ENCODE measurements around the gene BTBD17. TPM values are rescaled to one million over a fixed set of nuclear protein-coding genes. Genes with fewer than 3 reads are reported as not detected.
A peak's percentile ranks its signal among the peaks of the same experiment; 100 is the strongest.

Gene BTBD17
- total RNA-seq, 2 donors from 2014 or later, result 1.0 TPM; not detected in 1

DNA sequence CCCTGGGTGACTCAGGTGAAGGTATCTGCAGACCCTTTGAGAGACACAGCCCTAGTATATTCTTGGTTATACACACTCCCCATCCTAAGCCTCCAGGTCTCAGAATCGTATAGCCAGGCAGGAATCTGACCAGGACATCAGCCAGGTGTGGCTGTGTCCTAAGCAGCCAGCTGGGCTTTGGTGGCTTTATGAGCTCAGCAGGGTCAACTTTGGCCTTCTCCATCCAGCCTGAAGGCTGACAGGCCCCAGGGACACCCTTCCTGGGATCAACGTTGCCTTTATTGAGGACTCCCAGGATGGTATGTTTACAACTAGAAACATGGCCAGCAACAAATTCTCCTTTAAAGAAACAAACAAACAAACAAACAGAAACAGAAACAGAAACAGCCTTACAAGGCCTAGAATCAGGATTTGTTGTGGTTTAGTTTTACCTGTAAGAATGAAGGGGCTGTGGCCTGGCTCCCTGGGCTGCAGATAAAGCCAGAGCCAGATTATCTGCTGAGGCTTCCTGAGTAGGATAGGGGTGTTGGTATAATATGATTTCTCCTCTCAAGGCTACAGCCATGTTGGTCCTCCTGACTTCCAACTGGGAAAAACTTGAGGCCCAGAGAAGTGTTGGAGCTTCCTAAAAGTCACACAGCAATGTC, 27.2 kb downstream of the BTBD17 start:
- Histone ChIP-seq H3K4me3 (no peak overlapping the region), H3K36me3 (replicated peaks in 1 of 2; ENCODE audit: insufficient read depth in 1 of 2, low read depth in 2 of 2) (no peaks in the 10 kb centered on the region), H3K9me3 (no peaks in the 10 kb centered on the region), H3K27ac (no peak overlapping the region), H3K4me1 (no peaks in the 10 kb centered on the region), H3K27me3 (no peaks in the 10 kb centered on the region)
- WGBS, 2 donors, result 70 to 81% methylated on average over 2 of the region's 2 CpGs
- ATAC-seq (no peak), DNase-seq (no peak)
- TF ChIP-seq CTCF (IDR thresholded peaks at IDR 0.05), result no peak
- intact Hi-C loops (cut with DNase I), result no loop called here

DNA sequence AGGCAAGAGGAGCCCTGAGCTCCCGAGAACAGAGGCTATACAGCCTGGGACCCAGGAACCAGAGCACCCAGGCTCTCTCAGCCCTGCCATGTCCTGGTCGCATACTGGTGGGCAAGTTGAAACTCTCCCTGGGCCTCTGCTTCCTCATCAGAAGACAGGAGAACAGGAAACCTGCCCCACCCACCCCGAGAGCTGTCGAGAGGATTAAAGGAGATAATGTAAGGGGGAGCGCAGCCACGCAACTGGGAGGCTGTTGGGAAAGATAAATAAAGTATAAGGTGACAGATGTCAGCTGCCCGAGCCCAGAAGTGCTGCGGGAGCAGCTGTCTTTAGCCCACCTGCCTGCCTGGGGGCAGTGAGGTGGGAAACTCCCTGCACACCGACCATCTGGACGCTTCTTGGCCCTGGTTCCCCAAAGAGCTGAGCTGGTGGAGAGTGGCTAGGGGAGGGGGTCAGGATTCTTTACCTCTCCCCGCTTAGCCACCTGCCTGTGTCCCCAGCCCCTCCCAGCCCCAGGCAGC, 28.8 kb downstream of the BTBD17 start:
- WGBS, 2 donors, result 48 to 52% methylated on average over 10 to 11 of the region's 11 CpGs
- Histone ChIP-seq H3K4me3 (no peak overlapping the region), H3K9me3 (no peaks in the 10 kb centered on the region), H3K27ac (no peak overlapping the region), H3K36me3 (replicated peaks in 1 of 2; ENCODE audit: insufficient read depth in 1 of 2, low read depth in 2 of 2) (no peaks in the 10 kb centered on the region), H3K27me3 (no peaks in the 10 kb centered on the region), H3K4me1 (no peaks in the 10 kb centered on the region)
- intact Hi-C loops (cut with DNase I), result no loop called here
- no peak for ATAC-seq
- TF ChIP-seq CTCF (IDR thresholded peaks at IDR 0.05), result no peak
- TF ChIP-seq POLR2A (IDR thresholded peaks at IDR 0.05), result no peak
- DNase-seq, result no peak

- WGBS, 2 donors, result 72 to 88% methylated on average over 4 to 7 of the region's 7 CpGs
- no peaks in the 10 kb centered on the region for H3K36me3 ChIP-seq (replicated peaks in 1 of 2; ENCODE audit: insufficient read depth in 1 of 2, low read depth in 2 of 2)
- no peak for ATAC-seq
Measured at GRCh38 chr17:74332017-74332650, 29.5 kb downstream of the BTBD17 start.

DNA sequence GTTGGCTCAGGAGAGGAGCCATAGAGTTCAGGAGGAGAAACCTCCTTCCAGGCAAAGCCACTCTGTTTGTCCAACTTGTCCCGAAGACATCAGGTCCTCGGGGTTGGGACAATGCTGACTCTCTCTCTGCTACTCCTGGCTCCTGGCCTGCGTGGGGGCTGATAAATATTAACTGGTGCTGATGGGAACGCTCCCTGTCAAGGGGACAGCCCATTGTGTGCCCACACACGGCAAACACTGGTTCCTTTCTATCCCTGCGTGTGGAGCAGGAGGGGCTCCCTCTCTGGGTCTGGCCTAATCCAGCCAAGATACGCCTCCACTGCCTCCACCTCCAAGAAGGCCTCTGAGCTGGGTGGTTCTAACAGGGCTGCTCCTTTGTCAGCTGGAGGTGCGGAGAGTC, 31.2 kb downstream of the BTBD17 start:
- DNase-seq (peak in 1 of 4 donors; percentile 18), ATAC-seq (no peak)
- TF ChIP-seq POLR2A (IDR thresholded peaks at IDR 0.05) (no peak), CTCF (IDR thresholded peaks at IDR 0.05) (no peak)
- no peak overlapping the region for H3K27ac ChIP-seq
- H3K9me3 ChIP-seq, result no peaks in the 10 kb centered on the region
- 22 to 62% methylated on average over 6 to 8 of the region's 8 CpGs for WGBS, 2 donors
- peaks cover 0 to 6% of the 10 kb centered on the region in 2 donors for H3K27me3 ChIP-seq
- H3K36me3 ChIP-seq (replicated peaks in 1 of 2; ENCODE audit: insufficient read depth in 1 of 2, low read depth in 2 of 2), result no peaks in the 10 kb centered on the region
- H3K4me1 ChIP-seq, result peaks cover 13% of the 10 kb centered on the region
- intact Hi-C loops (cut with DNase I), result no loop called here
- H3K4me3 ChIP-seq, result no peak overlapping the region

More at GRCh38 chr17:74332017-74332650, 29.5 kb downstream of the BTBD17 start:
- H3K27me3 ChIP-seq, result no peaks in the 10 kb centered on the region
- no peak overlapping the region for H3K4me3 ChIP-seq
- intact Hi-C loops (cut with DNase I), result no loop called here
- H3K4me1 ChIP-seq, result no peaks in the 10 kb centered on the region
- no peak for DNase-seq
- TF ChIP-seq CTCF (IDR thresholded peaks at IDR 0.05) (no peak), POLR2A (IDR thresholded peaks at IDR 0.05) (no peak)
- H3K9me3 ChIP-seq, result no peaks in the 10 kb centered on the region
- no peak overlapping the region for H3K27ac ChIP-seq

Data from body of pancreas (tissue), 4 donors.